Lower leg skin (tissue), 3 donors: ENCODE results near the gene TNFSF10.

Experiments
- POLR2A ChIP-seq, 2 donors: fragments of 450-650 bp; IDR thresholded peaks; one replicate each; pipeline ENCODE4 v1.6.1; 2016 to 2017; ENCODE audit warnings: antibody characterized with exemption in 2 of 2, mild to moderate bottlenecking in 1 of 2, moderate library complexity in 1 of 2
- TF ChIP-seq, protein P1 (sequence below), 3 donors: fragments of 450-650 bp; IDR thresholded peaks; one replicate each; pipeline ENCODE4 v1.5.1; 2016; ENCODE audit warnings: antibody characterized with exemption in 3 of 3, mild to moderate bottlenecking in 3 of 3, moderate library complexity in 2 of 3

DNA sequence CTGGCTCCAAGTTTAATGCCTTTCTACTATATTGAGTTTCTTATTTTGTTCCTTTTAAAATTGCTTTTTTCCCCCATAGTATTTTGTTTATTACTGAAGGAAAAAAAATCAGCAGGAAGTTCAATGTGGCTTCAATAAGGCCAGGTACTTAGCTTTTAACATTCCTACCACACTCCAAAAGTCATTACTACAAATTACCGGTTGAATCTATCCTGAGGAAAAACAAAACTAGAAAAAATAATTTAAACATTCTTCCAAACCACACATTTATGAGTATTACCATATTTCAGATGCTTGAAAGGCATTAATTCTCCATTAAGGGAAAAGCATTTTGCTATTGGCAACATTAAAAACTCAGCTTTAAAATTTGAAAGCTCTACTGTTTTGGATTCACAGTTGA lies 20.2 kb upstream of the TNFSF10 start:
- TF ChIP-seq, protein P1, sequence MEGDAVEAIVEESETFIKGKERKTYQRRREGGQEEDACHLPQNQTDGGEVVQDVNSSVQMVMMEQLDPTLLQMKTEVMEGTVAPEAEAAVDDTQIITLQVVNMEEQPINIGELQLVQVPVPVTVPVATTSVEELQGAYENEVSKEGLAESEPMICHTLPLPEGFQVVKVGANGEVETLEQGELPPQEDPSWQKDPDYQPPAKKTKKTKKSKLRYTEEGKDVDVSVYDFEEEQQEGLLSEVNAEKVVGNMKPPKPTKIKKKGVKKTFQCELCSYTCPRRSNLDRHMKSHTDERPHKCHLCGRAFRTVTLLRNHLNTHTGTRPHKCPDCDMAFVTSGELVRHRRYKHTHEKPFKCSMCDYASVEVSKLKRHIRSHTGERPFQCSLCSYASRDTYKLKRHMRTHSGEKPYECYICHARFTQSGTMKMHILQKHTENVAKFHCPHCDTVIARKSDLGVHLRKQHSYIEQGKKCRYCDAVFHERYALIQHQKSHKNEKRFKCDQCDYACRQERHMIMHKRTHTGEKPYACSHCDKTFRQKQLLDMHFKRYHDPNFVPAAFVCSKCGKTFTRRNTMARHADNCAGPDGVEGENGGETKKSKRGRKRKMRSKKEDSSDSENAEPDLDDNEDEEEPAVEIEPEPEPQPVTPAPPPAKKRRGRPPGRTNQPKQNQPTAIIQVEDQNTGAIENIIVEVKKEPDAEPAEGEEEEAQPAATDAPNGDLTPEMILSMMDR (IDR thresholded peaks at IDR 0.05), result no peak
- TF ChIP-seq POLR2A (IDR thresholded peaks at IDR 0.05), result no peak
